Measurements from ENCODE around the gene CIP2A.
A peak's percentile ranks its signal among the peaks of the same experiment; 100 is the strongest.
"Not testable (repeated sequence)": the region's sequence is repeated elsewhere in the genome, so short reads cannot be mapped to it uniquely, and the experiment has no call there.

The CIP2A gene

GRCh38 chr3:108589081-108589997 is at the start of gene CIP2A, which contains the start of gene DZIP3:
TSS of gene CIP2A (minus strand) at chr3:108589438. CDS start at chr3:108589375, 63 bp downstream.
TSS of gene DZIP3 (plus strand) at chr3:108589722. CDS start at chr3:108605407, 15,685 bp downstream.
- Histone ChIP-seq H3K27me3 (ENCODE audit: control insufficient read depth, insufficient read depth, low read length) (no peaks in the 10 kb centered on the region), H3K9ac (ENCODE audit: low read depth, low read length) (peak within 1 kb of the TSS; percentile 95), H3K4me1 (ENCODE audit: control insufficient read depth, insufficient read depth, low read length) (peaks cover 2% of the 10 kb centered on the region), H3K9me3 (ENCODE audit: control insufficient read depth, insufficient read depth, low read length) (no peaks in the 10 kb centered on the region), H3K36me3 (ENCODE audit: control insufficient read depth, insufficient read depth, low read length) (no peaks in the 10 kb centered on the region), H3K4me3 (ENCODE audit: low read depth, low read length) (peak within 1 kb of the TSS; percentile 93)

GRCh38 chr3:108629974-108630373 is 40.7 kb upstream of the CIP2A start:
- Histone ChIP-seq H3K36me3 (ENCODE audit: control insufficient read depth, insufficient read depth, low read length) (no peaks in the 10 kb centered on the region), H3K9ac (ENCODE audit: low read depth, low read length) (no peak overlapping the region), H3K4me1 (ENCODE audit: control insufficient read depth, insufficient read depth, low read length) (no peaks in the 10 kb centered on the region), H3K4me3 (ENCODE audit: low read depth, low read length) (no peak overlapping the region), H3K27me3 (ENCODE audit: control insufficient read depth, insufficient read depth, low read length) (no peaks in the 10 kb centered on the region), H3K9me3 (ENCODE audit: control insufficient read depth, insufficient read depth, low read length) (no peaks in the 10 kb centered on the region)

- no peaks in the 10 kb centered on the region for H3K4me1 ChIP-seq (ENCODE audit: control insufficient read depth, insufficient read depth, low read length)
- no peaks in the 10 kb centered on the region for H3K27me3 ChIP-seq (ENCODE audit: control insufficient read depth, insufficient read depth, low read length)
- H3K36me3 ChIP-seq (ENCODE audit: control insufficient read depth, insufficient read depth, low read length) = peaks cover 3% of the 10 kb centered on the region
- no peaks in the 10 kb centered on the region for H3K9me3 ChIP-seq (ENCODE audit: control insufficient read depth, insufficient read depth, low read length)
- H3K4me3 ChIP-seq (ENCODE audit: low read depth, low read length) = no peak overlapping the region
- no peak overlapping the region for H3K9ac ChIP-seq (ENCODE audit: low read depth, low read length)
Measured at GRCh38 chr3:108623504-108623903, 34.3 kb upstream of the CIP2A start.

DNA sequence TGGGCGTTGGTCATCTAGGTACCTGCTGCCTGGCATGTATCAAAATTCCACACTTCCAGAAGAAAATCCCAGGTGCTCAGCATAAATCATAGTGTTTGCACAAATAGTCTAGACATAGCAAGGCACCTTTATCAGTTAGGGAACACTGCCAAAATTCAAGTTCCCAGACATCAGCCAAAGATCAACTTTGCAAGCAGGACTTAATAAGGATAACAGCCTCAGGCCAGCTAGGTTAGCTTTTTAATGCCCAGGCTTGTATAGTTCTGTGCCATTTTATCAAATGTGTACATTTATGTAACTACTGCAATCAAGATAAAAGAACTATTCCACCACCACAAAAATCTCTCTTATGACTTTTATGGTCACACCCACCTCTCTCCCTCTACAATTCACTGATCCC is 31.0 kb upstream of the CIP2A start:
- Histone ChIP-seq H3K27me3 (ENCODE audit: control insufficient read depth, insufficient read depth, low read length) (no peaks in the 10 kb centered on the region), H3K9me3 (ENCODE audit: control insufficient read depth, insufficient read depth, low read length) (no peaks in the 10 kb centered on the region), H3K36me3 (ENCODE audit: control insufficient read depth, insufficient read depth, low read length) (peaks cover 3% of the 10 kb centered on the region), H3K4me1 (ENCODE audit: control insufficient read depth, insufficient read depth, low read length) (no peaks in the 10 kb centered on the region), H3K9ac (ENCODE audit: low read depth, low read length) (no peak overlapping the region), H3K4me3 (ENCODE audit: low read depth, low read length) (no peak overlapping the region)

DNA sequence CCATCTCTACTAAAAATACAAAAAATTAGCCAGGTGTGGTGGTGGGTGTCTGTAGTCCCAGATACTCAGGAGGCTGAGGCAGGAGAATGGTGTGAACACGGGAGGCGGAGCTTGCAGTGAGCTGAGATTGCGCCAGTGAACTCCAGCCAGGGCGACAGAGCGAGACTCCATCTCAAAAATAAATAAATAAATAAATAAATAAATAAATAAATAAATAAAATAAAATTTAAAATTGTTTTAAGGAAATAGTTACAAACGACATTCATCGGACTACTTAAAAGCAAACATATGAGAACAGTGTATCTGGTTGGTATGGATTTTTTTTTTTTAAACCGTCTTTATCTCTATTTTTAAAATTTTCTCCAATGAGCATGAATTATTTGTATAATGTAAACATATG is 26.9 kb upstream of the CIP2A start:
- not testable (repeated sequence) for H3K27me3 ChIP-seq (ENCODE audit: control insufficient read depth, insufficient read depth, low read length); H3K36me3 ChIP-seq (ENCODE audit: control insufficient read depth, insufficient read depth, low read length); H3K9me3 ChIP-seq (ENCODE audit: control insufficient read depth, insufficient read depth, low read length); H3K4me3 ChIP-seq (ENCODE audit: low read depth, low read length); H3K4me1 ChIP-seq (ENCODE audit: control insufficient read depth, insufficient read depth, low read length); H3K9ac ChIP-seq (ENCODE audit: low read depth, low read length)

DNA sequence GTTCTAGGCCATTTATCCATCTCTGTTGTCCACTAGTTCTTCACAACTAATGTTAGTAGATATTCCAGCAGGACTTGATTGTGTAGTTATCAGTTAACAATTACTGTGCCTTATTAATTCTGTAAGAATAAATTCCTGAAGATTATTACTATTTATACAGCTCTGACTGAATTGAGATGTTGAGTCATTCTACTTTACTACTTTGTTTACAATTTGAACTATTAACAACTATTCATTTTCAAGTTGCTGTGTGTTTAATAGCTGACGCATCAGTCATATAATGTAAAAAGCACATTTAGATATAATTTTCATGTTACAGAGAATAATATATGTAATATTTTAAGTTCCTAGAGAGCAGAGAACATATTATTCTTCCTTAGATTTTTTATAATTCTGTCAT is 21.4 kb upstream of the CIP2A start:
- H3K9me3 ChIP-seq (ENCODE audit: control insufficient read depth, insufficient read depth, low read length) = no peaks in the 10 kb centered on the region
- H3K4me3 ChIP-seq (ENCODE audit: low read depth, low read length) = no peak overlapping the region
- H3K36me3 ChIP-seq (ENCODE audit: control insufficient read depth, insufficient read depth, low read length) = no peaks in the 10 kb centered on the region
- H3K9ac ChIP-seq (ENCODE audit: low read depth, low read length) = no peak overlapping the region
- no peaks in the 10 kb centered on the region for H3K4me1 ChIP-seq (ENCODE audit: control insufficient read depth, insufficient read depth, low read length)
- H3K27me3 ChIP-seq (ENCODE audit: control insufficient read depth, insufficient read depth, low read length) = no peaks in the 10 kb centered on the region

DNA sequence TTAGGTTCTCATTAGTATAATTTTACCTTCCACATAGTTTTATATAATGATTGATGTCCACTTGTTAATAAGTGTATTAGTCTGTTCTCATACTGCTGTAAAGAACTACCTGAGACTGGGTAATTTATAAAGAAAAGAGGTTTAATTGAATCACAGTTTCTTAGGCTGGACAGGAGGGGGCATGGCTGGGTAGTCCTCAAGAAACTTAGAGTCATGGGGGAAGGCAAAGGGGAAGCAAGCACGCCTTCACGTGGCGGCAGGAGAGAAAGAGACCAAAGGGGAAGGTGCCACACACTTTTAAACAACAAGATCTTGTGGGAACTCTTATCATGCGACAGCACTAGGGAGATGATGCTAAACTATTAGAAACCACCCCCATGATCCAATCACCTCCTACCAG is 19.5 kb upstream of the CIP2A start:
- no peaks in the 10 kb centered on the region for H3K27me3 ChIP-seq (ENCODE audit: control insufficient read depth, insufficient read depth, low read length)
- H3K9ac ChIP-seq (ENCODE audit: low read depth, low read length) = no peak overlapping the region
- H3K4me1 ChIP-seq (ENCODE audit: control insufficient read depth, insufficient read depth, low read length) = no peaks in the 10 kb centered on the region
- no peak overlapping the region for H3K4me3 ChIP-seq (ENCODE audit: low read depth, low read length)
- H3K9me3 ChIP-seq (ENCODE audit: control insufficient read depth, insufficient read depth, low read length) = no peaks in the 10 kb centered on the region
- H3K36me3 ChIP-seq (ENCODE audit: control insufficient read depth, insufficient read depth, low read length) = no peaks in the 10 kb centered on the region

GRCh38 chr3:108605491-108605890 is 16.3 kb upstream of the CIP2A start:
- H3K4me3 ChIP-seq (ENCODE audit: low read depth, low read length) = no peak overlapping the region
- H3K9ac ChIP-seq (ENCODE audit: low read depth, low read length) = no peak overlapping the region
- no peaks in the 10 kb centered on the region for H3K27me3 ChIP-seq (ENCODE audit: control insufficient read depth, insufficient read depth, low read length)
- H3K9me3 ChIP-seq (ENCODE audit: control insufficient read depth, insufficient read depth, low read length) = no peaks in the 10 kb centered on the region
- no peaks in the 10 kb centered on the region for H3K36me3 ChIP-seq (ENCODE audit: control insufficient read depth, insufficient read depth, low read length)
- no peaks in the 10 kb centered on the region for H3K4me1 ChIP-seq (ENCODE audit: control insufficient read depth, insufficient read depth, low read length)

- Histone ChIP-seq H3K4me1 (ENCODE audit: control insufficient read depth, insufficient read depth, low read length) (no peaks in the 10 kb centered on the region), H3K36me3 (ENCODE audit: control insufficient read depth, insufficient read depth, low read length) (no peaks in the 10 kb centered on the region), H3K9ac (ENCODE audit: low read depth, low read length) (no peak overlapping the region), H3K9me3 (ENCODE audit: control insufficient read depth, insufficient read depth, low read length) (no peaks in the 10 kb centered on the region), H3K4me3 (ENCODE audit: low read depth, low read length) (no peak overlapping the region), H3K27me3 (ENCODE audit: control insufficient read depth, insufficient read depth, low read length) (no peaks in the 10 kb centered on the region)
Measured at GRCh38 chr3:108605028-108605427, 15.8 kb upstream of the CIP2A start.

DNA sequence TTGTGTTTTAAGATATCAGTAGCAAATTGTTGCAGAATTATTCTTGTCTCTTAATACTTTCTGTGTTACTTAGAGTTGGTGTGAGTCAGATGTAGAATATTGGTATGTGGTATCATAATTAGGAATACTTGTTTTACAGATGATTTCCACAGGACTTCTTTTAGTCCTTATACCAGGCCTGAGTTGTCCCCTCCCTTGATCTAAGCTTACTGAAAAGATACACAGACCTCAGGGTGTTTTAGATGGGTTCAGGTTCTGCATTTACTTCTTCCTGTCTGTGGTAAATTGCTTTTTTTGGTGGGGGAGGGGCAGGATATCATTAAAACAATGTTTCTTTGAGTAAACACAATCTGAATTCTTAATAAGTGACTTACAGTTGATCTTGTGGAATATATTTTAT is 14.5 kb upstream of the CIP2A start:
- Histone ChIP-seq H3K4me3 (ENCODE audit: low read depth, low read length) (no peak overlapping the region), H3K36me3 (ENCODE audit: control insufficient read depth, insufficient read depth, low read length) (no peaks in the 10 kb centered on the region), H3K9ac (ENCODE audit: low read depth, low read length) (no peak overlapping the region), H3K4me1 (ENCODE audit: control insufficient read depth, insufficient read depth, low read length) (no peaks in the 10 kb centered on the region), H3K9me3 (ENCODE audit: control insufficient read depth, insufficient read depth, low read length) (no peaks in the 10 kb centered on the region), H3K27me3 (ENCODE audit: control insufficient read depth, insufficient read depth, low read length) (no peaks in the 10 kb centered on the region)

GRCh38 chr3:108602935-108603294 is 13.7 kb upstream of the CIP2A start:
- no peak overlapping the region for H3K9ac ChIP-seq (ENCODE audit: low read depth, low read length)
- no peaks in the 10 kb centered on the region for H3K36me3 ChIP-seq (ENCODE audit: control insufficient read depth, insufficient read depth, low read length)
- no peaks in the 10 kb centered on the region for H3K4me1 ChIP-seq (ENCODE audit: control insufficient read depth, insufficient read depth, low read length)
- no peaks in the 10 kb centered on the region for H3K9me3 ChIP-seq (ENCODE audit: control insufficient read depth, insufficient read depth, low read length)
- H3K27me3 ChIP-seq (ENCODE audit: control insufficient read depth, insufficient read depth, low read length) = no peaks in the 10 kb centered on the region
- H3K4me3 ChIP-seq (ENCODE audit: low read depth, low read length) = no peak overlapping the region

DNA sequence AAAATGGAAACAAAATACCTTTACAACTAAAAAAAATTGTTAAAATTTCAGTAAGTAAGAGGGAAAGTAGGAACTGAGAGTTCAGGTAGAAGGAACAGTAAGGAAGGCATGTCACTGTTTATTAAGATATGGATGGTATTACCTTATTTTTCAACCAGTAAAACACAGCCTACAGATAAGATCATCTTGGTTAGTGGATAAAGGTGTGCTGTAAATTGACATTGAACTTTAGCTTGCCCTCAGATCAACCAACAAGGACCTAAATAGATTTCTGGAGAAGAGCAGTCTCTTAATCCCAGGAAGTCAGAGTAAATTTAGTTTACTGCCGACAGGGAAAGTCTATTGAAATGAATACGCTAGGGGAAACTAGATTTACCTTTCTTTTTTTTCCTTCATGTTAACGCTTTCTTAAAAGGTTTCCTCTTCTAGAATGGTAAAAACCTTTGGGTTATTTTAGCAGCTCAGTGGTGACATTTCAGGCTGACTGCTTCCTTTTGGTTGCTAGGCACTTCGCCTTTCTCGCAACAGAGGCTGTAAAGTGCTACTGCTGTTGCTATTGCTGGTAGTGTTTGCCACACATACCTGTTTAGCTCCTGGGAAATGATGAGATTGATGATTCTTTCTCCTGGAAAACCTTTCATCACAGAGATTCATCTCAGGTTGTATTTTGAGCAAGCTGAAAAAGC is 13.2 kb upstream of the CIP2A start:
- no peaks in the 10 kb centered on the region for H3K36me3 ChIP-seq (ENCODE audit: control insufficient read depth, insufficient read depth, low read length)
- no peaks in the 10 kb centered on the region for H3K27me3 ChIP-seq (ENCODE audit: control insufficient read depth, insufficient read depth, low read length)
- no peak overlapping the region for H3K9ac ChIP-seq (ENCODE audit: low read depth, low read length)
- no peak overlapping the region for H3K4me3 ChIP-seq (ENCODE audit: low read depth, low read length)
- H3K4me1 ChIP-seq (ENCODE audit: control insufficient read depth, insufficient read depth, low read length) = no peaks in the 10 kb centered on the region
- no peaks in the 10 kb centered on the region for H3K9me3 ChIP-seq (ENCODE audit: control insufficient read depth, insufficient read depth, low read length)
